Lower leg skin (tissue), 4 donors: ENCODE data around the gene LCE3A. TPM values are rescaled to one million over a fixed set of nuclear protein-coding genes. Genes with fewer than 3 reads are reported as not detected.
A peak's percentile ranks its signal among the peaks of the same experiment; 100 is the strongest.

Experiments
- DNase-seq, 2 donors: peaks; one replicate each; pipeline ENCODE4 v3.0.0-alpha.2; 2019; ENCODE audit warnings: low spot score in 2 of 2
- H3K4me3 ChIP-seq: fragments of 200-600 bp; sonication (generic); 2 replicates; pipeline ENCODE4 v1.5.1; 2017; ENCODE audit warnings: mild to moderate bottlenecking, low read depth; ENCODE audit not compliant: poor library complexity, severe bottlenecking
- POLR2A ChIP-seq, 2 donors: fragments of 450-650 bp; IDR thresholded peaks; one replicate each; pipeline ENCODE4 v1.6.1; 2016 to 2017; ENCODE audit warnings: antibody characterized with exemption in 2 of 2, mild to moderate bottlenecking in 1 of 2, moderate library complexity in 1 of 2
- WGBS, 2 donors: methylation state at CpG; one replicate each; pipeline ENCODE4 v1.1.5; 2018; 5-methylcytosine and 5-hydroxymethylcytosine counted together
- intact Hi-C: fragments of 100-400 bp; cut with DNase I; formaldehyde crosslinking; loops from one replicate; pipeline ENCODE4 v1.15.0; 2023; ENCODE audit warnings: low total_unique reads
- total RNA-seq, 4 donors: library from RNA; depleted of rRNA; stranded (reverse); fragments of >200 nt; gene quantifications; one replicate each; pipeline ENCODE4 v1.1.0, GENCODE V29; 2016
- TF ChIP-seq, protein P1 (sequence below), 3 donors: fragments of 450-650 bp; IDR thresholded peaks; one replicate each; pipeline ENCODE4 v1.5.1; 2016; ENCODE audit warnings: antibody characterized with exemption in 3 of 3, mild to moderate bottlenecking in 3 of 3, moderate library complexity in 2 of 3

Gene LCE3A
- total RNA-seq, 4 donors from 2014 or later: not detected

DNA sequence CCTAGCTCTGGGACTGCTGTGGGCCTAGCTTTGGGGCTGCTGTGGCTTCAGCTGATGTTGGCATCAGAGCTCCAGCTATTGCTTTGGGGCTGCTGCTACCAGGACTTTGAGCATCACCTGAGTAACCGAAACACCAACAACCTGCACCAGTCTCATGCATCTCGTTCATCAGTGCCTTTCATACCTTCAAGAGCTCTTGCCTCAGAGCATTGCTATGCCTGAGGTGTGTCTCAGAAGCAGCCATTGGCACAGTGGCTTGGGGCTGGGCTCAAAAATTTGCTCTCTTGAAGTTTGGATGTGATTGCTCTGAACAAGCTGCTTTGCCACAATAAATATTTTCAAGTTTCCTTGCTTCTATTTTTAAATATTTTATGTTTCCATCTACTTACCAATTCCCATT is 33.6 kb upstream of the LCE3A start:
- no peak overlapping the region for H3K4me3 ChIP-seq
- no peak for DNase-seq
- TF ChIP-seq, protein P1, sequence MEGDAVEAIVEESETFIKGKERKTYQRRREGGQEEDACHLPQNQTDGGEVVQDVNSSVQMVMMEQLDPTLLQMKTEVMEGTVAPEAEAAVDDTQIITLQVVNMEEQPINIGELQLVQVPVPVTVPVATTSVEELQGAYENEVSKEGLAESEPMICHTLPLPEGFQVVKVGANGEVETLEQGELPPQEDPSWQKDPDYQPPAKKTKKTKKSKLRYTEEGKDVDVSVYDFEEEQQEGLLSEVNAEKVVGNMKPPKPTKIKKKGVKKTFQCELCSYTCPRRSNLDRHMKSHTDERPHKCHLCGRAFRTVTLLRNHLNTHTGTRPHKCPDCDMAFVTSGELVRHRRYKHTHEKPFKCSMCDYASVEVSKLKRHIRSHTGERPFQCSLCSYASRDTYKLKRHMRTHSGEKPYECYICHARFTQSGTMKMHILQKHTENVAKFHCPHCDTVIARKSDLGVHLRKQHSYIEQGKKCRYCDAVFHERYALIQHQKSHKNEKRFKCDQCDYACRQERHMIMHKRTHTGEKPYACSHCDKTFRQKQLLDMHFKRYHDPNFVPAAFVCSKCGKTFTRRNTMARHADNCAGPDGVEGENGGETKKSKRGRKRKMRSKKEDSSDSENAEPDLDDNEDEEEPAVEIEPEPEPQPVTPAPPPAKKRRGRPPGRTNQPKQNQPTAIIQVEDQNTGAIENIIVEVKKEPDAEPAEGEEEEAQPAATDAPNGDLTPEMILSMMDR (IDR thresholded peaks at IDR 0.05): no peak
- TF ChIP-seq POLR2A (IDR thresholded peaks at IDR 0.05): no peak
- 58 to 62% methylated on average over 2 of the region's 2 CpGs for WGBS, 2 donors
- intact Hi-C loops: loop anchor here (10.0 kb wide), 1 partner anchor 288 kb away; the partner anchor contains the start of gene SPRR5

DNA sequence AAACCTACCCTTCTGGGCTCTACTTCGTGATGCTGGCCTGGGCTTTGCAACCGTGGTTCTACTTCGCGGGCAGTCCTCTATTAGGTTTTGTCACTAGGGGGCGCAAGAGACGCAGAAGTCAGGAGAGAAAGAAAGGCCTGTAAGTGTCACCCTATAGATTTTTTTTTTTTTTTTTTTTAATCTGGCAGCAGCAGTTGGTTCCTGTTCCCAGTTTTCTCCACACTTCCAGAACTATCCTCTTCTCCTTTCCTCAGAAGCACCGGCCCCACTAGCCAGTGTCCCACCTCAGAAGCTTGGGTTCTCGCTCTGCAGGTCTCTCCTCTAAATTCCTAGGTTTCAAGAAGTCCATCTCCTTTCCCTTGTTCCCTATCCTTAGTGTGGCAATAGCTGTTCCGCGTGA is 31.2 kb upstream of the LCE3A start:
- DNase-seq: peak in 1 of 2 donors; percentile 22
- WGBS, 2 donors: 32% methylated on average over 10 of the region's 10 CpGs
- intact Hi-C loops: loop anchor here (10.0 kb wide), 1 partner anchor 291 kb away; the partner anchor contains the start of gene SPRR5
- no peak overlapping the region for H3K4me3 ChIP-seq
- TF ChIP-seq POLR2A (IDR thresholded peaks at IDR 0.05): no peak
- TF ChIP-seq, protein P1 (IDR thresholded peaks at IDR 0.05): no peak

DNA sequence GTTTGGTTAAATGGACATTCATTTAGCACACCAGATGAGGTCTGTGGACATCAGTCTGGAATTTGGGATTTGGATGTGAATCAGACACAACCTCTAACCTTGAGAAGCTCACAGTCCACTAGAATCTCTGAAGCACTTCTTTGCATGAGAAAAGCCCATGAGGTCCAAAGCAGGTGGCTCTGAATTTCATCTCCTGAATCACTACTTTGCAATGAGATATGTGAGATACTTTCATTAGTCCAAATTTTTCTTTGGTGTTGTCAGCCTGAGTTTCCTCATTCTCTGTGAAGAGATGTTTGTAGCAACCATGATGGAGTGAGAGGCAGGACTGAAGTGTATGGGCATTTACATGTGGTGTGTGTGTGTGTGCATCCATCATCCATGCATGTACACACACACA is 23.8 kb upstream of the LCE3A start:
- no peak for DNase-seq
- intact Hi-C loops: no loop called here
- no peak overlapping the region for H3K4me3 ChIP-seq
- TF ChIP-seq POLR2A (IDR thresholded peaks at IDR 0.05): no peak
- TF ChIP-seq, protein P1 (IDR thresholded peaks at IDR 0.05): no peak

DNA sequence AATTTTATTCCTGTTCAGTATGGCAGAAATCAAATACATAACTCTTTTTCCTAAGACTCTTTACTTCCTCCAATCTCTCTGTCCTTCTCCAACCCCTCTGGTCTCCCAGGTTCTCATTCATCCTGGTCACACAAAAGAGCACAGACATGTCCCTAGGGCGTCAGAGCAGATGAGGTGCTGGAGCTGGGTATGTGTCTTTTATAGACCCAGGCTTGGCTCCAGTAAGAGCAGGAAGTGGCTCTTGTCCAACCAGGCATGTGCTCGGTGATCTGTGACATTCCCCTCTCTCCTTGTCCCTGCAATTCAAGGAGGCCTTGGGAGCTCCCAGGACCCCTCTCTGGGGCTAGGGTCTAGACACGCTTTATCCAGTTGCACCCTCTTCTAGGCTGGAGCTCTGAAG is 22.2 kb upstream of the LCE3A start:
- WGBS, 2 donors: 30 to 42% methylated on average over 3 of the region's 3 CpGs
- intact Hi-C loops: no loop called here
- no peak for TF ChIP-seq POLR2A (IDR thresholded peaks at IDR 0.05)
- TF ChIP-seq, protein P1 (IDR thresholded peaks at IDR 0.05): no peak
- DNase-seq: no peak
- H3K4me3 ChIP-seq: no peak overlapping the region

DNA sequence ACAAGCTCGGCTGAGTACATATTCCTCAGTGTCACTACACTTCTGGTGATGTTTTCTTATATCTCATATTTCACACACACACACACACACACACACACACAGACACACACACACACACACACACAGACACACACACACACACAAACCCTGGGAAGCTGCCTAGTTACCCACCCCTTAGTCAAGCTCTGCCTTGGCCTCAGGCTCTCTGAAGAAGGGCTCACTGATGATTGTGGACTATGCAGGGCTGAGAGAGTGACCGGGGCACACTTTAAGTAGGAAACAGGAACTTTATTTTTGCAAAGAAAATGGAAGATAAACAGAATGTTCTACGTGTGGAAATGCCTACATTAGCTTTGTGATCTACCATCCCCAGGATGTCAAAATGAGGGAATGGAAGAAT is 21.0 kb upstream of the LCE3A start:
- intact Hi-C loops: no loop called here
- WGBS, 2 donors: 52 to 58% methylated on average over 3 of the region's 3 CpGs
- no peak for DNase-seq
- TF ChIP-seq POLR2A (IDR thresholded peaks at IDR 0.05): no peak
- TF ChIP-seq, protein P1 (IDR thresholded peaks at IDR 0.05): no peak
- H3K4me3 ChIP-seq: no peak overlapping the region

DNA sequence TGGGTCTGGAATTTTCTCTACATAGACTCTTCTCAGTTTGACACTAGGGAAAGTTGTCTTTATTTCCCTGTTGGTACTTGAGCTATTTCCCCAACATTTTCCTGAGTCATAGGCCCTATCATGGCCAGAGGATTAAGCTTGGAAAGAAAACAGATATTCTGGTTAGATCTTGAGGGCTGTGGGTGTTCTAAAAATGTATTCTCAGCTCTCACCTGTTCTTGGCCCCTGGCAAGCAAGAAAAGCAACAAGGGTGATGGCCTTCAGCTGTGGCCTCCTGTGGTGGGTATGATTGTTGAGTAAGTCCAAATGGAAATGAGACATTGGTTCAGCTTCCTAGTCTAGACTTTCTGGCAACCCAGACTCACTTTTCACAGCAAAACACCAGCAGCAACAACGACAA is 17.4 kb upstream of the LCE3A start:
- DNase-seq: no peak
- TF ChIP-seq POLR2A (IDR thresholded peaks at IDR 0.05): no peak
- TF ChIP-seq, protein P1 (IDR thresholded peaks at IDR 0.05): no peak
- H3K4me3 ChIP-seq: no peak overlapping the region
- WGBS, 2 donors: 74 to 77% methylated on average over 1 of the region's 1 CpG
- intact Hi-C loops: no loop called here
